ENCODE data around the gene TRIM2. TPM values are rescaled to one million over a fixed set of nuclear protein-coding genes. Genes with fewer than 3 reads are reported as not detected.

TRIM2 gene
- total RNA-seq, 1 experiment from 2014 or later = 7.0 TPM

- H3K27me3 ChIP-seq = no peaks in the 10 kb centered on the region
- DNase-seq = no peak
- H3K9me3 ChIP-seq = peaks cover 5% of the 10 kb centered on the region
- H3K36me3 ChIP-seq = no peaks in the 10 kb centered on the region
- no peak overlapping the region for H3K4me3 ChIP-seq
Measured at GRCh38 chr4:153257151-153257620, 52.9 kb downstream of the TRIM2 start.

- peaks cover 5% of the 10 kb centered on the region for H3K9me3 ChIP-seq
- no peak overlapping the region for H3K4me3 ChIP-seq
- no peaks in the 10 kb centered on the region for H3K27me3 ChIP-seq
- DNase-seq = no peak
- H3K36me3 ChIP-seq = no peaks in the 10 kb centered on the region
Measured at GRCh38 chr4:153257991-153258390, 53.7 kb downstream of the TRIM2 start.

GRCh38 chr4:153258750-153259149, 54.5 kb downstream of the TRIM2 start:
- no peaks in the 10 kb centered on the region for H3K27me3 ChIP-seq
- peaks cover 5% of the 10 kb centered on the region for H3K9me3 ChIP-seq
- no peak overlapping the region for H3K4me3 ChIP-seq
- no peaks in the 10 kb centered on the region for H3K36me3 ChIP-seq
- DNase-seq = no peak

GRCh38 chr4:153259661-153260060, 55.4 kb downstream of the TRIM2 start:
- no peaks in the 10 kb centered on the region for H3K27me3 ChIP-seq
- no peak overlapping the region for H3K4me3 ChIP-seq
- H3K36me3 ChIP-seq = no peaks in the 10 kb centered on the region
- no peak for DNase-seq
- H3K9me3 ChIP-seq = peaks cover 5% of the 10 kb centered on the region

- no peaks in the 10 kb centered on the region for H3K36me3 ChIP-seq
- no peaks in the 10 kb centered on the region for H3K27me3 ChIP-seq
- no peak for DNase-seq
- peaks cover 5% of the 10 kb centered on the region for H3K9me3 ChIP-seq
- H3K4me3 ChIP-seq = no peak overlapping the region
Measured at GRCh38 chr4:153260132-153260531, 55.9 kb downstream of the TRIM2 start.

- Histone ChIP-seq H3K27me3 (no peaks in the 10 kb centered on the region), H3K4me3 (no peak overlapping the region), H3K9me3 (peaks cover 5% of the 10 kb centered on the region), H3K36me3 (no peaks in the 10 kb centered on the region)
- DNase-seq = peak; percentile 10
Measured at GRCh38 chr4:153260553-153261300, 56.5 kb downstream of the TRIM2 start.

- Histone ChIP-seq H3K36me3 (no peaks in the 10 kb centered on the region), H3K4me3 (no peak overlapping the region), H3K27me3 (no peaks in the 10 kb centered on the region), H3K9me3 (peaks cover 5% of the 10 kb centered on the region)
- DNase-seq = no peak
Measured at GRCh38 chr4:153261461-153261860, 57.2 kb downstream of the TRIM2 start.

GRCh38 chr4:153261914-153262313, 57.7 kb downstream of the TRIM2 start:
- no peak overlapping the region for H3K4me3 ChIP-seq
- no peak for DNase-seq
- no peaks in the 10 kb centered on the region for H3K27me3 ChIP-seq
- H3K9me3 ChIP-seq = peaks cover 5% of the 10 kb centered on the region
- no peaks in the 10 kb centered on the region for H3K36me3 ChIP-seq

- H3K27me3 ChIP-seq = no peaks in the 10 kb centered on the region
Measured at GRCh38 chr4:153265306-153266047, 61.2 kb downstream of the TRIM2 start.

GRCh38 chr4:153266988-153267387, 62.7 kb downstream of the TRIM2 start:
- DNase-seq = no peak
- H3K27me3 ChIP-seq = no peaks in the 10 kb centered on the region
- no peaks in the 10 kb centered on the region; the same call in 1 of the 2 replicates for H3K9me3 ChIP-seq
- no peaks in the 10 kb centered on the region for H3K36me3 ChIP-seq
- H3K4me3 ChIP-seq = no peak overlapping the region

More at GRCh38 chr4:153265306-153266047, 61.2 kb downstream of the TRIM2 start:
- peaks cover 5% of the 10 kb centered on the region for H3K9me3 ChIP-seq
- H3K4me3 ChIP-seq = no peak overlapping the region
- no peaks in the 10 kb centered on the region for H3K36me3 ChIP-seq
- no peak for DNase-seq

GRCh38 chr4:153267890-153268289, 63.6 kb downstream of the TRIM2 start:
- no peak overlapping the region for H3K4me3 ChIP-seq
- no peaks in the 10 kb centered on the region for H3K36me3 ChIP-seq
- DNase-seq = no peak
- H3K9me3 ChIP-seq = no peaks in the 10 kb centered on the region
- H3K27me3 ChIP-seq = no peaks in the 10 kb centered on the region

GRCh38 chr4:153268295-153268694, 64.1 kb downstream of the TRIM2 start:
- no peak for DNase-seq
- Histone ChIP-seq H3K9me3 (no peaks in the 10 kb centered on the region), H3K27me3 (no peaks in the 10 kb centered on the region), H3K4me3 (no peak overlapping the region), H3K36me3 (no peaks in the 10 kb centered on the region)

GRCh38 chr4:153269218-153269990, 65.2 kb downstream of the TRIM2 start:
- no peaks in the 10 kb centered on the region for H3K36me3 ChIP-seq
- DNase-seq = no peak
- H3K27me3 ChIP-seq = no peaks in the 10 kb centered on the region
- H3K9me3 ChIP-seq = no peaks in the 10 kb centered on the region
- no peak overlapping the region for H3K4me3 ChIP-seq

GRCh38 chr4:153270361-153270760, 66.1 kb downstream of the TRIM2 start:
- H3K4me3 ChIP-seq = no peak overlapping the region
- H3K36me3 ChIP-seq = no peaks in the 10 kb centered on the region
- no peak for DNase-seq
- H3K9me3 ChIP-seq = no peaks in the 10 kb centered on the region
- H3K27me3 ChIP-seq = no peaks in the 10 kb centered on the region

- Histone ChIP-seq H3K27me3 (no peaks in the 10 kb centered on the region), H3K9me3 (no peaks in the 10 kb centered on the region), H3K36me3 (no peaks in the 10 kb centered on the region), H3K4me3 (no peak overlapping the region)
- DNase-seq = no peak
Measured at GRCh38 chr4:153271820-153272219, 67.6 kb downstream of the TRIM2 start.

- no peaks in the 10 kb centered on the region for H3K36me3 ChIP-seq
- H3K4me3 ChIP-seq = no peak overlapping the region
- no peaks in the 10 kb centered on the region for H3K9me3 ChIP-seq
- H3K27me3 ChIP-seq = no peaks in the 10 kb centered on the region
- no peak for DNase-seq
Measured at GRCh38 chr4:153273751-153274150, 69.5 kb downstream of the TRIM2 start.

- Histone ChIP-seq H3K4me3 (no peak overlapping the region), H3K9me3 (no peaks in the 10 kb centered on the region), H3K27me3 (no peaks in the 10 kb centered on the region), H3K36me3 (no peaks in the 10 kb centered on the region)
- DNase-seq = no peak
Measured at GRCh38 chr4:153274967-153275366, 70.7 kb downstream of the TRIM2 start.
